ENCODE data around the gene MTMR3.
A peak's percentile ranks its signal among the peaks of the same experiment; 100 is the strongest.
"Not testable (repeated sequence)": the region's sequence is repeated elsewhere in the genome, so short reads cannot be mapped to it uniquely, and the experiment has no call there.

Gene MTMR3

GRCh38 chr22:29883045-29883774 is at the start of gene MTMR3:
Gene MTMR3 (plus strand): TSS chr22:29883174. CDS start chr22:29971060, 87,886 bp downstream.
- peak; percentile 94 to 99 (median 98) for DNase-seq

GRCh38 chr22:29833392-29833965 is 49.5 kb upstream of the MTMR3 start:
- DNase-seq, result no peak

- no peak for DNase-seq
These were observed 48.9 kb upstream of the MTMR3 start for GRCh38 chr22:29834046-29834445.

GRCh38 chr22:29836791-29837370 is 46.1 kb upstream of the MTMR3 start:
- DNase-seq, result not testable (repeated sequence)

GRCh38 chr22:29837741-29838598 is 45.0 kb upstream of the MTMR3 start, which contains the start of gene ASCC2:
Gene ASCC2 (minus strand): TSS chr22:29838274. CDS start chr22:29832325, 5,949 bp downstream.
- peak; percentile 99 to 100 (median 99) for DNase-seq

GRCh38 chr22:29838599-29838956 is 44.4 kb upstream of the MTMR3 start:
- no peak for DNase-seq

- DNase-seq, result no peak
These were observed 43.9 kb upstream of the MTMR3 start for GRCh38 chr22:29839039-29839438.

- DNase-seq, result peak; percentile 19 to 45 (median 27)
These were observed 42.5 kb upstream of the MTMR3 start for GRCh38 chr22:29840498-29840897.

GRCh38 chr22:29842172-29842571 is 40.8 kb upstream of the MTMR3 start:
- DNase-seq, result no peak

- DNase-seq, result peak; percentile 53 to 72 (median 69)
These were observed 40.2 kb upstream of the MTMR3 start for GRCh38 chr22:29842740-29843139.

GRCh38 chr22:29846290-29846689 is 36.7 kb upstream of the MTMR3 start:
- no peak for DNase-seq

- no peak for DNase-seq
These were observed 34.9 kb upstream of the MTMR3 start for GRCh38 chr22:29848111-29848510.

- DNase-seq, result no peak
These were observed 28.5 kb upstream of the MTMR3 start for GRCh38 chr22:29854432-29854831.

GRCh38 chr22:29855611-29856181 is 27.3 kb upstream of the MTMR3 start:
- DNase-seq, result peak; percentile 52 to 57 (median 53)

GRCh38 chr22:29856496-29856895 is 26.5 kb upstream of the MTMR3 start:
- no peak for DNase-seq

GRCh38 chr22:29859030-29859429 is 23.9 kb upstream of the MTMR3 start:
- not testable (repeated sequence) for DNase-seq

GRCh38 chr22:29860006-29860766 is 22.8 kb upstream of the MTMR3 start:
- DNase-seq, result peak in 2 of 3 donors; percentile 50 to 51

GRCh38 chr22:29861672-29862297 is 21.2 kb upstream of the MTMR3 start:
- DNase-seq, result no peak

- DNase-seq, result not testable (repeated sequence)
These were observed 17.4 kb upstream of the MTMR3 start for GRCh38 chr22:29865572-29865971.

GRCh38 chr22:29867260-29867659 is 15.7 kb upstream of the MTMR3 start:
- no peak for DNase-seq

- no peak for DNase-seq
These were observed 15.1 kb upstream of the MTMR3 start for GRCh38 chr22:29867851-29868250.

All from suppressor macrophage treated with lipopolysaccharide for 1 hour (primary cell).